Measurements from ENCODE around the gene SHISA3. TPM values are rescaled to one million over a fixed set of nuclear protein-coding genes. Genes with fewer than 3 reads are reported as not detected.

SHISA3 gene
- total and polyA plus RNA-seq, 2 donors from 2014 or later, result 20.3 to 31.7 TPM

DNA sequence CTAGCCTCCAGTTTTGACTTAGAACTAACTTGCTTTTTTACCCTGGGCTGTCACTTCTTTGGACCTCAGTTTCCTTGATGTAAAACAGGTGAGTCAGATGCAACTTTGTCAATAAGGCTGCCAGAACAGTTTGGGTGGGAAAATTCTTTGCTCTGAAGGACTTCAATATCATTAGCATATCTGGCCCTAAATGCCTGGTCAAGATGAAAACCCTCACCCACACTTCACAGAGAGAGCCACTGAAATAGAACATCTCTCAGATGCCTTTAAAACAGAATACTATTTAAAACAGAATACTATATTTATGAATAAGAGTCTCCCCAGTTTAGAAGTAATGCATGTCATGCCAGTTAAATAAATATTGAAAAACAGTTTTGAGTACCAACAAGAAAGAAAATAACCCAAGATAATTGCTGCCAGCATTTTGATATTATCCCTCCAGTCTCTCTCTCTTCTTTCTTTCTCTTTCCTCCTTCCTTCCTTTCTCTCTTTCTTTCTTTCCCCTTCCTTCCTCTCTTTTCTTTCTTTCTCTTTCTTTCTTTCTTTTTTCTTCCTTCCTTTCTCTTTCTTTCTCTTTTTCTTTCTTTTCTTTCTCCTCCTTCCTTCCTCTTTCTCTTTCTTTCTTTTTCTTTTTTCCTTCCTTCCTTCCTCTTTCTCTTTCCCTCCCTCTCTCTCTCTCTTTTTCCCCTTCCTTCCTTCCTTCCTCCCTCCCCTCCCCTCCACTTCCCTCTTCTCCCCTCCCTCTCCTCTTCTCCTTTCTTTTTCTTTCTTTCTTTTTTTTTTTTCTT lies 32.8 kb upstream of the SHISA3 start:
- no peak overlapping the region for H3K9ac ChIP-seq (ENCODE audit: low read length in 3 of 3)
- TF ChIP-seq, protein P1, sequence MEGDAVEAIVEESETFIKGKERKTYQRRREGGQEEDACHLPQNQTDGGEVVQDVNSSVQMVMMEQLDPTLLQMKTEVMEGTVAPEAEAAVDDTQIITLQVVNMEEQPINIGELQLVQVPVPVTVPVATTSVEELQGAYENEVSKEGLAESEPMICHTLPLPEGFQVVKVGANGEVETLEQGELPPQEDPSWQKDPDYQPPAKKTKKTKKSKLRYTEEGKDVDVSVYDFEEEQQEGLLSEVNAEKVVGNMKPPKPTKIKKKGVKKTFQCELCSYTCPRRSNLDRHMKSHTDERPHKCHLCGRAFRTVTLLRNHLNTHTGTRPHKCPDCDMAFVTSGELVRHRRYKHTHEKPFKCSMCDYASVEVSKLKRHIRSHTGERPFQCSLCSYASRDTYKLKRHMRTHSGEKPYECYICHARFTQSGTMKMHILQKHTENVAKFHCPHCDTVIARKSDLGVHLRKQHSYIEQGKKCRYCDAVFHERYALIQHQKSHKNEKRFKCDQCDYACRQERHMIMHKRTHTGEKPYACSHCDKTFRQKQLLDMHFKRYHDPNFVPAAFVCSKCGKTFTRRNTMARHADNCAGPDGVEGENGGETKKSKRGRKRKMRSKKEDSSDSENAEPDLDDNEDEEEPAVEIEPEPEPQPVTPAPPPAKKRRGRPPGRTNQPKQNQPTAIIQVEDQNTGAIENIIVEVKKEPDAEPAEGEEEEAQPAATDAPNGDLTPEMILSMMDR (IDR thresholded peaks at IDR 0.05; ENCODE audit: borderline replicate concordance, extremely low read depth, insufficient read depth), result no peak
- DNase-seq (no peak), FAIRE-seq (no peak)
- no peak overlapping the region for H3K27ac ChIP-seq (ENCODE audit: low read depth in 2 of 2, low read length in 2 of 2)
- no peak overlapping the region for H3K4me3 ChIP-seq (ENCODE audit: low read length in 3 of 3)
- H3K4me1 ChIP-seq (ENCODE audit: control insufficient read depth in 2 of 3, insufficient read depth in 2 of 3, low read depth in 1 of 3, low read length in 3 of 3), result peaks cover 0 to 6% (median 0%) of the 10 kb centered on the region in 3 donors
- no peaks in the 10 kb centered on the region for H3K27me3 ChIP-seq (ENCODE audit: control insufficient read depth, insufficient read depth, low read length)
- H3K9me3 ChIP-seq (ENCODE audit: control insufficient read depth in 2 of 3, insufficient read depth in 1 of 3, low read length in 3 of 3), result no peaks in the 10 kb centered on the region
- intact Hi-C loops (cut with DNase I), result no loop called here
- no peaks in the 10 kb centered on the region for H3K36me3 ChIP-seq (ENCODE audit: control insufficient read depth in 2 of 3, insufficient read depth in 3 of 3, low read length in 3 of 3)

- intact Hi-C loops (cut with DNase I), result no loop called here
- no peaks in the 10 kb centered on the region for H3K36me3 ChIP-seq (ENCODE audit: control insufficient read depth in 2 of 3, insufficient read depth in 3 of 3, low read length in 3 of 3)
- TF ChIP-seq, protein P1 (IDR thresholded peaks at IDR 0.05; ENCODE audit: borderline replicate concordance, extremely low read depth, insufficient read depth), result no peak
- no peaks in the 10 kb centered on the region for H3K9me3 ChIP-seq (ENCODE audit: control insufficient read depth in 2 of 3, insufficient read depth in 1 of 3, low read length in 3 of 3)
- H3K9ac ChIP-seq (ENCODE audit: low read length in 3 of 3), result no peak overlapping the region
- H3K4me1 ChIP-seq (ENCODE audit: control insufficient read depth in 2 of 3, insufficient read depth in 2 of 3, low read depth in 1 of 3, low read length in 3 of 3), result peaks cover 0 to 2% (median 0%) of the 10 kb centered on the region in 3 donors
- H3K27me3 ChIP-seq (ENCODE audit: control insufficient read depth, insufficient read depth, low read length), result no peaks in the 10 kb centered on the region
- no peak overlapping the region for H3K27ac ChIP-seq (ENCODE audit: low read depth in 2 of 2, low read length in 2 of 2)
- no peak overlapping the region for H3K4me3 ChIP-seq (ENCODE audit: low read length in 3 of 3)
- FAIRE-seq (no peak), DNase-seq (no peak)
Observed at GRCh38 chr4:42366959-42367358, 30.3 kb upstream of the SHISA3 start.

GRCh38 chr4:42369489-42369888 lies 27.8 kb upstream of the SHISA3 start:
- peaks cover 0 to 2% (median 0%) of the 10 kb centered on the region in 3 donors for H3K4me1 ChIP-seq (ENCODE audit: control insufficient read depth in 2 of 3, insufficient read depth in 2 of 3, low read depth in 1 of 3, low read length in 3 of 3)
- no peaks in the 10 kb centered on the region for H3K36me3 ChIP-seq (ENCODE audit: control insufficient read depth in 2 of 3, insufficient read depth in 3 of 3, low read length in 3 of 3)
- intact Hi-C loops (cut with DNase I), result no loop called here
- TF ChIP-seq, protein P1 (IDR thresholded peaks at IDR 0.05; ENCODE audit: borderline replicate concordance, extremely low read depth, insufficient read depth), result no peak
- FAIRE-seq (no peak), DNase-seq (no peak)
- no peak overlapping the region for H3K27ac ChIP-seq (ENCODE audit: low read depth in 2 of 2, low read length in 2 of 2)
- H3K9ac ChIP-seq (ENCODE audit: low read length in 3 of 3), result no peak overlapping the region
- H3K9me3 ChIP-seq (ENCODE audit: control insufficient read depth in 2 of 3, insufficient read depth in 1 of 3, low read length in 3 of 3), result no peaks in the 10 kb centered on the region
- no peak overlapping the region for H3K4me3 ChIP-seq (ENCODE audit: low read length in 3 of 3)
- H3K27me3 ChIP-seq (ENCODE audit: control insufficient read depth, insufficient read depth, low read length), result no peaks in the 10 kb centered on the region

All from kidney (tissue), 14 donors.